Astrocyte of the cerebellum (primary cell): ENCODE measurements around the gene FOXK2.

Experiments
- DNase-seq: peaks from one replicate; pipeline ENCODE4 v3.0.0-alpha.2; 2011; ENCODE audit warnings: low read depth
- H3K4me3 ChIP-seq: 2 replicates; pipeline ENCODE4 v1.5.1; 2011; ENCODE audit warnings: mild to moderate bottlenecking, low read depth, low read length, moderate library complexity
- in situ Hi-C: cut with HindIII; loops from 2 replicates; pipeline ENCODE4 v1.10.0; 2017; ENCODE audit warnings: low sequenced_read_pairs
- TF ChIP-seq, protein P1 (sequence below): IDR thresholded peaks from 2 replicates; pipeline ENCODE4 v1.5.1; 2012; ENCODE audit warnings: low read length, low read depth, moderate library complexity, mild to moderate bottlenecking; ENCODE audit errors: missing control alignments

Gene FOXK2

DNA sequence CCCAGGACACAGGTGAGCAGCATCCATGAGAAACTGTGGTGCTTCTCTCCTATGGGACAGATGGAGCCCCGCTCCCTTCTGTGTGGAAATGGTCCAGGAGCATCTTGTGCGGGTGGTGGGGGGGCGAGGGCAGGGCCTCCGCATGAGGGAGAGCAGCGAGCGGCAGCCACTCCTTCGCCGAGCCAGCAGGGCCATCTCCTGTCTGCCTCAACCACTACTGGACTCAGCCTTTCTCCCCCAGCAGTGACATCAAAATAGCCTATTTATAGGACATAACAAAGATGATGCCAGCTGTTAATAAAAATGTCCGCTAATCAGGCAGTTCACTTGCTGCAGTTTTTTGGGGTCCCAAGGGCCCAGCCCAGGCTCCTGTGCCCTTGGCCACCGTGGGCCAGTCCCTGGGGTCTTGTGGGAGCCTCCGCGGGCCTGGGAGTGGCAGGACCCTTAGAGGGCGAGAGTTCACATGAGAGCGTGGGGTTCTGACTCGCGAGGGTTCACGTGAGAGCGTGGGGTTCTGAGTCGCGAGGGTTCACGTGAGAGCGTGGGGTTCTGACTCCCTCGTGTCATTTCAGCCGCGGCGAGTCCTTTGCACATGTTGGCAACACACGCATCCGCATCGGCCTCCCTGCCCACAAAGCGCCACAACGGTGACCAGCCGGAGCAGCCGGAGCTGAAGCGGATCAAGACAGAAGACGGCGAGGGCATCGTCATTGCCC, 81.4 kb downstream of the FOXK2 start:
- no peak overlapping the region for H3K4me3 ChIP-seq
- TF ChIP-seq, protein P1, sequence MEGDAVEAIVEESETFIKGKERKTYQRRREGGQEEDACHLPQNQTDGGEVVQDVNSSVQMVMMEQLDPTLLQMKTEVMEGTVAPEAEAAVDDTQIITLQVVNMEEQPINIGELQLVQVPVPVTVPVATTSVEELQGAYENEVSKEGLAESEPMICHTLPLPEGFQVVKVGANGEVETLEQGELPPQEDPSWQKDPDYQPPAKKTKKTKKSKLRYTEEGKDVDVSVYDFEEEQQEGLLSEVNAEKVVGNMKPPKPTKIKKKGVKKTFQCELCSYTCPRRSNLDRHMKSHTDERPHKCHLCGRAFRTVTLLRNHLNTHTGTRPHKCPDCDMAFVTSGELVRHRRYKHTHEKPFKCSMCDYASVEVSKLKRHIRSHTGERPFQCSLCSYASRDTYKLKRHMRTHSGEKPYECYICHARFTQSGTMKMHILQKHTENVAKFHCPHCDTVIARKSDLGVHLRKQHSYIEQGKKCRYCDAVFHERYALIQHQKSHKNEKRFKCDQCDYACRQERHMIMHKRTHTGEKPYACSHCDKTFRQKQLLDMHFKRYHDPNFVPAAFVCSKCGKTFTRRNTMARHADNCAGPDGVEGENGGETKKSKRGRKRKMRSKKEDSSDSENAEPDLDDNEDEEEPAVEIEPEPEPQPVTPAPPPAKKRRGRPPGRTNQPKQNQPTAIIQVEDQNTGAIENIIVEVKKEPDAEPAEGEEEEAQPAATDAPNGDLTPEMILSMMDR: no peak
- no peak for DNase-seq
- in situ Hi-C loops: no loop called here

DNA sequence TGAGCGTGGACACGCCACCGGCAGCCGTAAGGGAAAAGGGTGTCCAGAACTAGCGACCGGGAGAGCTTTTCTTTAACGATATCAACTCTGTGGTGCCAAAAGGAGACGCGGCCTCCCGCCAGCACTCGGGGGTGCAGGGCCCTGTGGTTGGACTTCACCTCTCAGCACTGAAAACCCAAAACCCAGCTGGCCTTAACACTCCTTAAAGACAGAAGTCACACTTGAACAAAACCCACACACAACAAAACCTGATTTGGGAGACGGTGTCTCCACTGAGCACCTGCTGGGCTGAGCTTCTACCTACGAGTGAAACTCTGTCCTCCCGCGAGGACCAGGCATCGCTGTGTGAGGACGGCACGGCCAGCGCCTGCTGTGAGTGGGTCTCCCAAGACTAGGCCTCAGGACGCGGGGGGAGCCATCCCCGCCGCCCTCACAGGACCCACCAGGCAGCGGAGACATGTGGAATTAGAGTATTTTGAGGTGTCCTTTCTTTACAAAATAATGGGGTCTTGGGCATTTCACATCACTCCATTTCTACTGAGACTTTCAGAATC, 82.0 kb downstream of the FOXK2 start:
- no peak overlapping the region for H3K4me3 ChIP-seq
- TF ChIP-seq, protein P1: no peak
- in situ Hi-C loops: no loop called here
- DNase-seq: no peak

DNA sequence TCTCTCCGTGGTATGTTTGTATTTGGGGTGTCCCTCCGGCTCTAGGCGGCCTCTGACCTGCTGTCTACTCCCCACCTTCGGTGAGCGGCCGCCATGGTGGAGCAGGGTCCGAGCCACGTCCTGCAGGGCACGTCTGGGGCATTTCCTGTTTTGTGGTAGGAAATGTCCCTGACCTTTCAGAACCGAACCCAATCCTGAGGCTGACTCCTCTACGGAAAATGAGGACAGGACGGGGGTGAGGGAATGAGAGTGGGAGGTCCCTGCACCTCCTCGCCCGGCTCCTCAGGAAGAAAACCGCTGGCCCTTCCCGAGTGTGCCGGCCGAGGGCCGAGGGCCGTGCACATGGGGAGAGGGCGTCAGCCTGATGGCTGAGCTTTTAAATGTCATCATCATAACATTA, 83.0 kb downstream of the FOXK2 start:
- TF ChIP-seq, protein P1: no peak
- H3K4me3 ChIP-seq: no peak overlapping the region
- no peak for DNase-seq
- in situ Hi-C loops: no loop called here

DNA sequence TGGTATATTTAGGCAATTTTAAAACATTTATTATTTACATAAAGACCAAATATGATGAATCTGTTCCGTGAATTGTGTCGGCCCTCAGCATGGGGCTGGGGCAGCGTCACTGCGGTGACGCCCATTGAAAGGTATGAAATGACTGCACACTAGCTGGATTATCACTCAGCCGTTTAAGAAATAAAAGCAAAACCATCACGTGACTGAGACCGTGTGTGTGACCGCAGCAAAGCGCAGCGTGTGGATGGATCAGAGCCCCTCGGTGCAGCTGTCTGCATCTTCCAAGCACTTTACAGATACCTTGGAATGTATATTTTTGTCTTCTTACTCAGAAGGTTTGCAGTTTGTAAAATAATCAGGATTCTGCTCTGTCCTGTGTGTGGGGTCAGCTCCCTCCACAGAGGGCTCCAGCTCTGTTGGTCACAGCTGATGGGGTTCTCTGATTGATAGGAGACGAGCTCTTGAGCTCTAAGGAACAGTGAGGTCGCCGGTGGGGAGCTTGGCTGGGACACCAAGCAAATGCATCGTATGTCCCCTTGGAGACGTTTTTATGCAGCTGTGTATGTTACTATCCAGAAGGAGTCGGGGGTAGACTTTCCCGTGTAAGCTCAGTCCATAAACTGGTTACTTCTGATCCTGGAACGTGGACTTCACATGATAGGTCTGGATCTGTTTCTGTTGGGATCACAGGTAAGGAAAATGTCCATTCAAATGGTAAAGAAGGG, 83.6 kb downstream of the FOXK2 start:
- TF ChIP-seq, protein P1: no peak

DNA sequence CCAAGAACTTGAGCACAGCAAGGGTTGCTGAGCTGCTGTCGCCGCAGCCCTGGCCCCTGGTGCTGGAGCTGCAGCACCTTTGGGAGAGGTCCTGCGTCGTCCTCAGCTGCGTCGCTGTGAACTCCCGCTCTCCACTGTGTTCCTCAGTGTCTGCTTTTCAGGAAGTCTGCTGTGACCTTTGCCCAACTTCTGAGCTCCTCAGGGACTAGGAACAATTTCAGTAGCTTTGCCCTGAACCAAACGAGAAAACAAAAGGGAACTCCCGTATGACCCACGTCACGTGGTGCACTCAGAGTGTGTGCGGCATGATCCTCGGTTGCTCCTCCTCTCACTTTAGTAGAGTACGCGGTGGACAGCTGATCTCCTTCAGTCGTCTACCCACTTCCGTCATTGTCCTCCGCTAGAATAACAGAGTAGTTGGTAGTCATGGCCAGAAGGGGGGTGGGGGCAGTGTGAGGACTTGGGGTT, 84.5 kb downstream of the FOXK2 start:
- TF ChIP-seq, protein P1: no peak
- no peak for DNase-seq
- in situ Hi-C loops: no loop called here
- H3K4me3 ChIP-seq: no peak overlapping the region

More for the DNA sequence above, 83.6 kb downstream of the FOXK2 start:
- in situ Hi-C loops: no loop called here
- DNase-seq: peak; percentile 42
- no peak overlapping the region for H3K4me3 ChIP-seq

DNA sequence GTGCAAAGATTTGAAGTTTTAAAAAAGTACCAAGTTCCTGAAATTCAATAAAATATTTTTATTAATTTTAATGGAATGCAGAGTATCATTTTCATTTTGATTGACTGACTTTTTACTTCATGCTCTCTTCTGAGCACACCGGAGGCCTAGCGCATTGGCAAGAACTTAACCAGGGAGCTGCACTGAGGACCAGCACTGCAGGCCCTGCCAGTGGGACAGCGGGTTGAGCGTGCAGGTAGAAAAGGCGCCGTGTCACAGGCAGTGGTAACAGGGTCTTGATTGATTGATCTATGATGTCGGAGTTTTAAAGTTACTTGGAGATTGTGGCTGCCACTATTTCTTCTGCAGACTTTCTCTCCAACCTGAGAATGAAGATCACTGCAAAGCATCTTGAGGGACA, 85.0 kb downstream of the FOXK2 start:
- no peak overlapping the region for H3K4me3 ChIP-seq
- in situ Hi-C loops: no loop called here
- TF ChIP-seq, protein P1: no peak
- DNase-seq: no peak
